PFSK-1 (cell line): ENCODE data around the gene SEMA3C.

Experiments
- FOXP2 ChIP-seq: optimal IDR thresholded peaks from 2 replicates; pipeline ENCODE3; 2011; ENCODE audit warnings: borderline replicate concordance, control low read depth, inconsistent platforms; ENCODE audit not compliant: insufficient read depth; ENCODE audit errors: extremely low read length, extremely low read depth
- POLR2AphosphoS5 ChIP-seq: IDR thresholded peaks from 2 replicates; pipeline ENCODE4 v1.6.1; 2012; ENCODE audit warnings: low read depth, mild to moderate bottlenecking, control low read depth, low read length, moderate library complexity
- REST ChIP-seq, 2 experiments: IDR thresholded peaks; 2 replicates each; pipeline versions ENCODE4 v1.6.1 to v1.8.0; 2011 to 2012; ENCODE audit warnings: low read depth in 2 of 2, low read length in 2 of 2, control low read depth in 1 of 2, inconsistent platforms in 1 of 2, mild to moderate bottlenecking in 1 of 2, moderate library complexity in 1 of 2; ENCODE audit not compliant: insufficient read depth in 1 of 2
- SIN3A ChIP-seq: IDR thresholded peaks from 2 replicates; pipeline ENCODE4 v1.6.1; 2012; ENCODE audit warnings: mild to moderate bottlenecking, low read length, moderate library complexity, borderline replicate concordance; ENCODE audit not compliant: insufficient read depth
- TAF1 ChIP-seq: IDR thresholded peaks from 2 replicates; pipeline ENCODE4 v1.6.1; 2012; ENCODE audit warnings: low read length, control low read depth, borderline replicate concordance; ENCODE audit not compliant: insufficient read depth

The SEMA3C gene

GRCh38 chr7:80825499-80825898 lies 93.4 kb downstream of the SEMA3C start:
- TF ChIP-seq SIN3A = no peak
- TF ChIP-seq FOXP2 = no peak
- no peak for TF ChIP-seq TAF1
- no peak for TF ChIP-seq REST (IDR thresholded peaks at IDR 0.05; ENCODE audit: insufficient read depth in 1 of 2, low read depth in 2 of 2, low read length in 2 of 2)
- TF ChIP-seq POLR2AphosphoS5 = no peak

- no peak for TF ChIP-seq TAF1
Measured at GRCh38 chr7:80824253-80824652, 94.6 kb downstream of the SEMA3C start.

- TF ChIP-seq TAF1 = no peak
- TF ChIP-seq POLR2AphosphoS5 = no peak
- TF ChIP-seq SIN3A = no peak
- TF ChIP-seq REST (IDR thresholded peaks at IDR 0.05; ENCODE audit: insufficient read depth in 1 of 2, low read depth in 2 of 2, low read length in 2 of 2) = no peak
- no peak for TF ChIP-seq FOXP2
Measured at GRCh38 chr7:80823057-80823456, 95.8 kb downstream of the SEMA3C start.

- TF ChIP-seq SIN3A (no peak), REST (IDR thresholded peaks at IDR 0.05; ENCODE audit: insufficient read depth in 1 of 2, low read depth in 2 of 2, low read length in 2 of 2) (no peak), POLR2AphosphoS5 (no peak)
Measured at GRCh38 chr7:80821771-80822319, 97.0 kb downstream of the SEMA3C start.

DNA sequence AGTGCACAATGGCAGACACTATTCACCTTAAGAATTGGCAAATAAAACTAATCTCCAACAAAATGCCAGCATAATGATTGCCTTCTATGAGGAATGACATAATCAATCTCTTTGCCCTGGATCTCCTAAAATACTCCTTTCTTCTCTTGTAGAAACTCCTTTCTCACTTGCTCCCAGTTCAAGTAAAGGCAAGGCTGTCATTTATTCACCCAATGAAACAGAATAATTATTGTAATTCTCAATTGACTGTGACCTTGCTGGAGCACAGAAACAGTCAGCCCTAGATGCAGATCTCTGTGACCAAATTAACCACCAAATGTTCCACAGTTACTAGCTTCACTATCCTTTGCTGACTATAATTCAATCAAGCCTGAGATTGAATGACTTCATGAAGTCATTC lies 99.3 kb downstream of the SEMA3C start:
- no peak for TF ChIP-seq POLR2AphosphoS5
- no peak for TF ChIP-seq FOXP2
- TF ChIP-seq REST (IDR thresholded peaks at IDR 0.05; ENCODE audit: insufficient read depth in 1 of 2, low read depth in 2 of 2, low read length in 2 of 2) = no peak
- no peak for TF ChIP-seq SIN3A
- no peak for TF ChIP-seq TAF1
